HEK293T (cell line): ENCODE measurements around the gene AQP7.

Experiments
- BHLHE40 ChIP-seq: fragments of 450-650 bp; IDR thresholded peaks from 2 replicates; pipeline ENCODE4 v1.6.1; 2016; ENCODE audit warnings: mild to moderate bottlenecking, moderate library complexity, borderline replicate concordance
- FOXM1 ChIP-seq: fragments of 450-650 bp; IDR thresholded peaks from 2 replicates; pipeline ENCODE4 v1.6.1; 2017; ENCODE audit warnings: mild to moderate bottlenecking, borderline replicate concordance
- HDGF ChIP-seq: fragments of 450-650 bp; IDR thresholded peaks from 2 replicates; pipeline ENCODE4 v1.6.1; 2017; ENCODE audit warnings: antibody characterized with exemption, borderline replicate concordance
- PKNOX1 ChIP-seq: fragments of 450-650 bp; IDR thresholded peaks from 2 replicates; pipeline ENCODE4 v1.6.1; 2016

DNA sequence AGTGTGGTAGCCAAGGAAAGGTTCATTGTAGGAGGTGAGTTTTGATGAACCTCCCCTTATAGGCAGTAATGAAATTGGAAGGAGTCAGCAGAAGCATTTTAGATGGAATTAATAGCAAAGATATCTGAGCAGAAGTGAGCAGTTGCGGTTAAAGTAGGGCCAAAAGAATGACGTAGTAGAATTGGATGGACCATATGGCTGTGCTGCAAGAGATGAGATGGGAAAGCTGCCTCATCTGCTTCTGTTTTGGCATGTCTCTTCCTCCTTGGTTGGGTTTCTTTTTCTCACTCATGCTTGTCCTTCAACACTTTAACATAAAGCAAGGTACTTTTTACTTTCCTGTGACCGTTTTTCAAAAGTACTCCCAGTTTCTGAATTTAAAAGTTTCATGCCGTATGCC, 55.8 kb downstream of the AQP7 start:
- TF ChIP-seq PKNOX1 (no peak), FOXM1 (no peak), BHLHE40 (no peak), HDGF (no peak)
